ENCODE results near the gene GALNT14.

GRCh38 chr2:30992781-30993180 is 145.5 kb downstream of the GALNT14 start:
- TF ChIP-seq CTCF (conservative IDR thresholded peaks at IDR 0.05 in 1 of 2, IDR thresholded peaks at IDR 0.05 in 1 of 2; ENCODE audit: low read depth in 1 of 2, low read length in 2 of 2) (no peak), EZH2 (IDR thresholded peaks at IDR 0.05; ENCODE audit: low read length, missing control alignments) (no peak)

Data from fibroblast of lung (primary cell).